T-cell (primary cell): ENCODE measurements around the gene KRTAP4-9. TPM values are rescaled to one million over a fixed set of nuclear protein-coding genes. Genes with fewer than 3 reads are reported as not detected.
"Not testable (repeated sequence)": the region's sequence is repeated elsewhere in the genome, so short reads cannot be mapped to it uniquely, and the experiment has no call there.

ENCODE experiments used
- ATAC-seq, 4 experiments: fragments of 200-7000 bp in 3 of 4; fragments of 150-1000 bp in 1 of 4; cut with Tn5 transposase; replicated peaks in 1 of 4; 1 replicate in 3 of 4; 2 replicates in 1 of 4; pipeline ENCODE4 v1.10.0; 2021; ENCODE audit warnings: moderate library complexity in 3 of 4, mild to moderate bottlenecking in 2 of 4, moderate number of reproducible peaks in 1 of 4
- CTCF ChIA-PET, 2 donors: fragments of 300-600 bp; sonication (Branson Sonifier 250); formaldehyde crosslinking; loops; one replicate each; lab custom pipeline; 2022; ENCODE audit warnings: antibody characterized with exemption in 2 of 2; lab: Charles Lee
- POLR2A ChIA-PET, 2 donors: fragments of 300-600 bp; sonication (Branson Sonifier 250); formaldehyde crosslinking; loops; one replicate each; lab custom pipeline; 2022; ENCODE audit warnings: antibody characterized with exemption in 2 of 2; lab: Charles Lee
- DNase-seq, 35 experiments: peaks; one replicate each; pipeline versions ENCODE4 v3.0.0 to v3.0.0-alpha.2; 2013 to 2023
- H3K27ac ChIP-seq: one replicate; pipeline ENCODE4 v1.5.1; 2013; ENCODE audit warnings: low read length
- H3K27me3 ChIP-seq, 2 experiments: replicated peaks in 1 of 2; 1 replicate in 1 of 2; 2 replicates in 1 of 2; pipeline versions ENCODE4 v1.6.1 to v1.7.0; 2013; ENCODE audit warnings: low read length in 1 of 2, mixed read lengths in 1 of 2; ENCODE audit not compliant: control insufficient read depth in 2 of 2, insufficient read depth in 2 of 2; ENCODE audit errors: extremely low read depth in 1 of 2
- H3K36me3 ChIP-seq, 2 donors: 1 replicate in 1 of 2; 2 replicates in 1 of 2; pipeline versions ENCODE4 v1.6.1 to v1.7.0; 2013; ENCODE audit warnings: low read length in 1 of 2; ENCODE audit not compliant: control insufficient read depth in 2 of 2, insufficient read depth in 1 of 2; ENCODE audit errors: extremely low read depth in 1 of 2
- H3K4me1 ChIP-seq, 2 experiments: 1 replicate in 1 of 2; 2 replicates in 1 of 2; pipeline versions ENCODE4 v1.6.1 to v1.7.0; 2013; ENCODE audit warnings: low read length in 2 of 2, mixed read lengths in 1 of 2; ENCODE audit not compliant: insufficient read depth in 2 of 2, control insufficient read depth in 1 of 2; ENCODE audit errors: extremely low read depth in 1 of 2
- H3K4me3 ChIP-seq, 2 donors: 1 replicate in 1 of 2; 2 replicates in 1 of 2; pipeline versions ENCODE4 v1.5.1 to v1.7.0; 2013; ENCODE audit warnings: mild to moderate bottlenecking in 2 of 2, low read length in 1 of 2, moderate library complexity in 1 of 2; ENCODE audit not compliant: control insufficient read depth in 1 of 2; ENCODE audit errors: extremely low read depth in 1 of 2
- H3K9me3 ChIP-seq: 2 replicates; pipeline ENCODE4 v1.7.0; 2013
- H3K27ac Mint-ChIP-seq, 2 donors: one replicate each; pipeline ENCODE4 v1.8.0; 2020 to 2021; ENCODE audit warnings: mild to moderate bottlenecking in 2 of 2, mixed read lengths in 2 of 2
- H3K27me3 Mint-ChIP-seq, 2 donors: one replicate each; pipeline ENCODE4 v1.8.0; 2021 to 2022; ENCODE audit warnings: mixed read lengths in 2 of 2
- H3K36me3 Mint-ChIP-seq: one replicate; pipeline ENCODE4 v1.8.0; 2021; ENCODE audit warnings: mixed read lengths
- H3K4me1 Mint-ChIP-seq, 3 donors: one replicate each; pipeline ENCODE4 v1.8.0; 2020 to 2022; ENCODE audit warnings: mixed read lengths in 3 of 3, mild to moderate bottlenecking in 1 of 3
- H3K4me3 Mint-ChIP-seq, 3 donors: one replicate each; pipeline ENCODE4 v1.8.0; 2020 to 2022; ENCODE audit warnings: mild to moderate bottlenecking in 3 of 3, mixed read lengths in 3 of 3, moderate library complexity in 3 of 3
- H3K9me3 Mint-ChIP-seq, 3 donors: one replicate each; pipeline ENCODE4 v1.8.0; 2020 to 2022; ENCODE audit warnings: mixed read lengths in 3 of 3
- WGBS: methylation state at CpG from one replicate; pipeline ENCODE4 v1.1.5; 2013; ENCODE audit warnings: missing lambda C conversion rate; ENCODE audit not compliant: insufficient coverage; 5-methylcytosine and 5-hydroxymethylcytosine counted together
- total RNA-seq, 35 experiments: library from RNA in 6 of 35; stranded (reverse) in 6 of 35; fragments of 120-200 nt in 1 of 35; gene quantifications; one replicate each; pipeline versions ENCODE4 v1.2.1 to v1.2.4 and lab custom pipeline; 2013 to 2026

KRTAP4-9 gene
- total RNA-seq, 5 donors from 2014 or later (not counting 1 experiment from before 2014, with no cell fraction given) = not detected

DNA sequence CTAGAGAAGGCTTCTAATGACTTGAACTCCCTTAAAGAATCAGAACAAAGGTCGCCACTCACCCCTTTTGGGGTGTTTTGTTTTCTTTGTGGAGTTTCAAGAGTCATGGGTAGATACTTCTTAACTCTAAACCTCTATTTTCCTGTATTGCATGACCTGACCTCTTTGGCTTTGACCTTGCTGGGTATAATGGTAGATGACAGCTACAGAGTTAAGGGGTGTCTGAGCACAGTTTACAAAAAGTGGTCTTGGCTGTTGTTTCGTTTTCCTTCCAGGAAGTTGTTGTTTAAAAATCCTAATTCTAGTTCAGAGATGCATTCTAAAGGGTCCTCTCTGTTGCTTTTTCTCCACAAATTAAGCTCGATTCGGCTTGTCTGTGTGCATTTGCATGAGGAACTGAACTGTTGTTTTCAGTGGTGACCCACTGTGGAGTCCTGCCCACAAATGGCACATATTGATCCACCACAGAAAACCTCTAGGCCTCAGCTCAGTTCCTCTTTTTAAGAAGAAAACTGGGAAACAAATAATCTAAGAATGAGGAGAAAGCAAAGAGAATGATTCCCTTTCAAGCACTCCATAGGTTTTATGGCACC is 16.3 kb upstream of the KRTAP4-9 start:
- H3K36me3 ChIP-seq, H3K4me1 ChIP-seq, H3K9me3 Mint-ChIP-seq, H3K27me3 Mint-ChIP-seq, H3K4me3 ChIP-seq, ATAC-seq, H3K27me3 ChIP-seq, DNase-seq, H3K27ac ChIP-seq, POLR2A ChIA-PET, H3K36me3 Mint-ChIP-seq, H3K4me3 Mint-ChIP-seq, H3K27ac Mint-ChIP-seq, H3K4me1 Mint-ChIP-seq, CTCF ChIA-PET, H3K9me3 ChIP-seq: not testable (repeated sequence)
- WGBS = 0% methylated on average over 1 of the region's 4 CpGs

DNA sequence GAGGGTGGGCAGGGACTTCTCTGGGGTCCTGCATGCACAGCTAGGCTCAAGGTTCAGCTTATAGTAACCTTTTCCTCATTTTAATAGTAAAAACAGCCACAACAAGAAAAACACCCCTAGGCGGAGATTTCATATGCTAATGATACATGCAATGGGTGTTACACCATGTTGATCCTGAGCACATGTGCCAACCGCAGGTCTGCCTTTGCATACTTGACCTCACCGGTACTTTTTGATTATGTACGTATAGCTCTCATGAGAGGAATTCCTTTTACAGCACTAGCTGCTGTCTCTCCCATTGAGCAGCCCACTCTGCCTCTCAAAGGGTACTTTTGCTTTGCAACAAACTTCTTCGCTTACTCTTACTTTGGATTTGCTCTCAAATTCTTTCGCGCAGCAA is 9.1 kb upstream of the KRTAP4-9 start:
- peaks cover 0 to 12% of the 10 kb centered on the region in 2 experiments for H3K27me3 ChIP-seq
- POLR2A ChIA-PET = no interaction called here
- WGBS = 96% methylated on average over 3 of the region's 7 CpGs
- Mint-ChIP-seq H3K27ac (peak overlapping the region in 1 of 2 donors; percentile 65), H3K4me1 (peaks cover 7 to 11% (median 10%) of the 10 kb centered on the region in 3 donors), H3K4me3 (no peak overlapping the region), H3K9me3 (peaks cover 0 to 6% (median 4%) of the 10 kb centered on the region in 3 donors), H3K36me3 (no peaks in the 10 kb centered on the region), H3K27me3 (peaks cover 6 to 13% of the 10 kb centered on the region in 2 donors)
- no peak for ATAC-seq
- no peak for DNase-seq
- CTCF ChIA-PET = no interaction called here
- H3K36me3 ChIP-seq = no peaks in the 10 kb centered on the region
- no peaks in the 10 kb centered on the region for H3K9me3 ChIP-seq
- H3K4me1 ChIP-seq = no peaks in the 10 kb centered on the region
- no peak overlapping the region for H3K4me3 ChIP-seq
- no peak overlapping the region for H3K27ac ChIP-seq

DNA sequence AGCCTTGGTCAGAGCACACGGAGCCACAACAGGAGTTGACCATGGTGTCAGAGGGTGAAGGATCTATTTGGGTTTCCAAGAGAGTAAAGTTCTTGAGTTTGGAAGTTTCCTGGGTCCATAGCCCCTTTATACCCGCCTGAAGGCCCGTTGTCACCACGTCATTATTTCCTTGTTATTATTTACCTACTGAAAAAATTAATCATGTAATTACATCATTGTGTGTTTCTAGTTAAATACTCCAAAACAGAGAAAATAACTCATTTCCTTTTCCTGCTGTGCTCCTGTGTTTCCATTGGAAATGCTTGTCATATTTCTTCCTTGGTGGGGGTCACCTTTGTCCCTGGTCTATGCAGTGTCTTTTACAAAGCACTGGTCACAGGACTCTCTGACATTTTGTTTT is 7.1 kb upstream of the KRTAP4-9 start, which contains the start of gene KRTAP4-8:
KRTAP4-8 (minus strand) TSS at position 101 of the 400 bp plus-strand sequence; CDS start at position 43, 58 bp downstream.
- Histone ChIP-seq H3K27ac (no peak within 1 kb of the TSS), H3K27me3 (peaks cover 0 to 14% of the 10 kb centered on the region in 2 experiments), H3K9me3 (no peaks in the 10 kb centered on the region), H3K4me3 (no peak within 1 kb of the TSS), H3K4me1 (no peaks in the 10 kb centered on the region), H3K36me3 (no peaks in the 10 kb centered on the region)
- no CpG with 5 or more reads among the region's 4 CpGs for WGBS
- ChIA-PET CTCF (no interaction called here), POLR2A (no interaction called here)
- H3K36me3 Mint-ChIP-seq = no peaks in the 10 kb centered on the region
- H3K9me3 Mint-ChIP-seq = peaks cover 0 to 2% (median 1%) of the 10 kb centered on the region in 3 donors
- ATAC-seq (no peak), DNase-seq (no peak)
- peaks cover 6 to 13% of the 10 kb centered on the region in 2 donors for H3K27me3 Mint-ChIP-seq
- H3K4me3 Mint-ChIP-seq = no peak within 1 kb of the TSS
- no peak within 1 kb of the TSS for H3K27ac Mint-ChIP-seq
- H3K4me1 Mint-ChIP-seq = peaks cover 7 to 11% (median 10%) of the 10 kb centered on the region in 3 donors

DNA sequence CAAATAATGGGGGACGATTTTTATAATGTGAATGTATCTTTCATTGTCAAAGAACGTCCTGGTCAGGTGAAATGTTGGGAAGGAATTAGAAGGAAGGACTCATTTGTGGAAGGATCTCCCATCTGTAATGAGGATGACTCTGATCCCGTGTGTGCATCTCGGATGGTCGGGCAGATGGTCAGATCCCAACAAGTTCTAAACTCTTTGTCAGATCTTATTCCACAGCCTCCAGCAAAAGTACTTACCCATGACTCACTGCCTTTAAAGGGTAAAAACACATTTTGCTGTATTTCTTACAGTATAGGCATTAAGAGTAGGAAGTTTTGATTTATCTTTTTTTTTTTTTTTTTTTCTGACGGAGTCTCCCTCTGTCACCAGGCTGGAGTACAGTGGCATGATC is 6.7 kb upstream of the KRTAP4-9 start:
- no CpG with 5 or more reads among the region's 6 CpGs for WGBS
- POLR2A ChIA-PET = no interaction called here
- H3K36me3 Mint-ChIP-seq = no peaks in the 10 kb centered on the region

DNA sequence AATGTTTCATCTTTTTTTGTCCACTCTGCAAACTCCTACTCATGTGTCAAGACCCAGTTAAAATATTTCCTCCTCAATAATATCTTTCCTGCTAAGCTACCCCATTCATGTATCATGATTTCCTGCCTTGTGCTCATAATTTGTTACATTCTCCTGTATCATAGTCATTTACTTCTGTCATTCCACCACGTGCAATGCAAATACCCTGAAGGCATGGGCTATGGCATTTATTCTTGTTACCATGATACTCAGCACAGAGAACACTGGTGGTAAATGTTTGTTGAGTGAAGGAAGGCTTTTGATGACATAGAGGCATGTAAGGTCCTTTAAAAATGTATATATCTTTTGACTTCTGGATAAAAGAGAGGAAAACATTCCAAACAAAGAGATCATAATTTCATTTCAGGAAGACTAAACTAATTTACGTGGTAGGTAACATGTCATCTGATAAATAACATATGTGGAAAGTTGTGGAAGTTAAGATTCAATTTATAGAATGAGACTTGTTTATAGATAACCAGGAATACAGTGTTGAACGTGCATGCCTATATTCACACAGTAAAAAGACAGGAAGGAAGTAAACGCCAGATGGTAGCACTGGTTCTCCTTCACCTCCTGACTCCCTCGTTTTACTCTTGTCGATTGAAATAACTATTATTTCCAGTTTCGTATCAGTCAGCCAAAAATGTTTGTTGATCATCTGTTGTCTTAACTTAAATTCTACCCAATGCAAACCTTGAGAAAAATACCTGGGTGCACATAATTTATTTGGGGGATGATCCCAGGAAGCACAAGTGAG is 5.3 kb upstream of the KRTAP4-9 start:
- H3K4me1 ChIP-seq, CTCF ChIA-PET, H3K4me3 Mint-ChIP-seq, H3K36me3 Mint-ChIP-seq, H3K27me3 ChIP-seq, H3K9me3 ChIP-seq, DNase-seq, H3K4me3 ChIP-seq, H3K27ac ChIP-seq, H3K9me3 Mint-ChIP-seq, H3K27ac Mint-ChIP-seq, POLR2A ChIA-PET, H3K36me3 ChIP-seq, H3K27me3 Mint-ChIP-seq: not testable (repeated sequence)
- H3K4me1 Mint-ChIP-seq = peaks cover 7 to 11% (median 10%) of the 10 kb centered on the region in 3 donors
- peak in 3 of 4 experiments; percentile 42 to 66 (median 51) for ATAC-seq
- WGBS = no CpG with 5 or more reads among the region's 7 CpGs

More for the DNA sequence above, 6.7 kb upstream of the KRTAP4-9 start:
- Histone ChIP-seq H3K4me1 (no peaks in the 10 kb centered on the region), H3K36me3 (no peaks in the 10 kb centered on the region), H3K27ac (no peak overlapping the region), H3K27me3 (peaks cover 0 to 14% of the 10 kb centered on the region in 2 experiments), H3K9me3 (no peaks in the 10 kb centered on the region), H3K4me3 (no peak overlapping the region)
- H3K4me3 Mint-ChIP-seq = no peak overlapping the region
- CTCF ChIA-PET = interaction anchor here in 1 of 2 donors (0.7 kb wide), 1 partner anchor 298 kb away, joined by 4 read pairs; no protein-coding TSS in a partner anchor
- no peak overlapping the region for H3K27ac Mint-ChIP-seq
- no peak for DNase-seq
- no peaks in the 10 kb centered on the region for H3K9me3 Mint-ChIP-seq
- peaks cover 6 to 13% of the 10 kb centered on the region in 2 donors for H3K27me3 Mint-ChIP-seq
- peaks cover 7 to 11% (median 10%) of the 10 kb centered on the region in 3 donors for H3K4me1 Mint-ChIP-seq
- no peak for ATAC-seq

DNA sequence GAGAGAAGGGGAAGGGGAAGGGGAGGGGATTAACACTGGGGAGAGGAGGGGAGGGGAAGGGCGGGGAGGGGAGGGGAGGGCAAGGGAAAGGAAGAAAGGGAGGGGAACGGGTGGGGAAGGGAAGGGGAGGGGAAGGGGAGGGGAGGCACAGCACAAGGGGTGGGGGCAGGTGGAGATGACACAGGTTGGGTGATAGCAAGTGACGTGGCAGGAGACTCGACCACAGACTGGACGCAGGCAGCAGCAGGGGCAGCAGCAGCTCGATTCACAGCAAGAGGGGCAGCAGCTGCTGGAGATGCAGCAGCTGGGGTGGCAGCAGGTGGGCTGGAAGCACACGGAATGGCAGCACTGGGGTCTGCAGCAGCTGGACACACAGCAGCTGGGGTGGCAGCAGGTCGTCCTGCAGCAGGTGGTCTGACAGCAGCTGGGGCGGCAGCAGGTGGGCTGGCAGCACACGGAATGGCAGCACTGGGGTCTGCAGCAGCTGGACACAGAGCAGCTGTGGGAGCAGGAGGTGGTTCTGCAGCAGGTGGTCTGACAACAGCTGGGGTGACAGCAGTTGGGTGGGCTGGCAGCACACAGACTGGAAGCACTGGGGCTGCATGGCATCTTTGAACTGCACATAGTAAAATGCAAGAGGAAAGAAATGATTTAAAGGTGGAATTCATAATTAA is 3.5 kb upstream of the KRTAP4-9 start, which contains the start of gene KRTAP4-16:
KRTAP4-16 (minus strand) TSS at position 624 of the 674 bp plus-strand sequence; CDS start at position 624, 0 bp downstream.
- ATAC-seq (no peak), DNase-seq (no peak)
- H3K4me1 ChIP-seq = no peaks in the 10 kb centered on the region
- no peaks in the 10 kb centered on the region for H3K9me3 Mint-ChIP-seq
- ChIA-PET CTCF (no interaction called here), POLR2A (no interaction called here)
- no peaks in the 10 kb centered on the region for H3K36me3 Mint-ChIP-seq
- H3K9me3 ChIP-seq = no peaks in the 10 kb centered on the region
- no peak within 1 kb of the TSS for H3K27ac ChIP-seq
- no peak within 1 kb of the TSS for H3K4me3 ChIP-seq
- 71% methylated on average over 8 of the region's 10 CpGs for WGBS
- peaks cover 0 to 9% of the 10 kb centered on the region in 2 experiments for H3K27me3 ChIP-seq
- H3K27ac Mint-ChIP-seq = no peak within 1 kb of the TSS
- no peaks in the 10 kb centered on the region for H3K36me3 ChIP-seq
- H3K4me1 Mint-ChIP-seq = peaks cover 7 to 11% (median 10%) of the 10 kb centered on the region in 3 donors
- no peak within 1 kb of the TSS for H3K4me3 Mint-ChIP-seq
- peaks cover 11 to 12% of the 10 kb centered on the region in 2 donors for H3K27me3 Mint-ChIP-seq
